Stimulated activated CD4-positive, alpha-beta T cell treated with anti-CD3 and anti-CD28 coated beads, Interleukin-4, amount 100 ng/mL, for 4 hours (primary cell): ENCODE results near the gene ZNRF3.
"Not testable (repeated sequence)": the region's sequence is repeated elsewhere in the genome, so short reads cannot be mapped to it uniquely, and the experiment has no call there.

Experiments
- DNase-seq, 2 experiments: peaks; one replicate each; pipeline ENCODE4 v3.0.0-alpha.2; 2020

ZNRF3 gene

DNA sequence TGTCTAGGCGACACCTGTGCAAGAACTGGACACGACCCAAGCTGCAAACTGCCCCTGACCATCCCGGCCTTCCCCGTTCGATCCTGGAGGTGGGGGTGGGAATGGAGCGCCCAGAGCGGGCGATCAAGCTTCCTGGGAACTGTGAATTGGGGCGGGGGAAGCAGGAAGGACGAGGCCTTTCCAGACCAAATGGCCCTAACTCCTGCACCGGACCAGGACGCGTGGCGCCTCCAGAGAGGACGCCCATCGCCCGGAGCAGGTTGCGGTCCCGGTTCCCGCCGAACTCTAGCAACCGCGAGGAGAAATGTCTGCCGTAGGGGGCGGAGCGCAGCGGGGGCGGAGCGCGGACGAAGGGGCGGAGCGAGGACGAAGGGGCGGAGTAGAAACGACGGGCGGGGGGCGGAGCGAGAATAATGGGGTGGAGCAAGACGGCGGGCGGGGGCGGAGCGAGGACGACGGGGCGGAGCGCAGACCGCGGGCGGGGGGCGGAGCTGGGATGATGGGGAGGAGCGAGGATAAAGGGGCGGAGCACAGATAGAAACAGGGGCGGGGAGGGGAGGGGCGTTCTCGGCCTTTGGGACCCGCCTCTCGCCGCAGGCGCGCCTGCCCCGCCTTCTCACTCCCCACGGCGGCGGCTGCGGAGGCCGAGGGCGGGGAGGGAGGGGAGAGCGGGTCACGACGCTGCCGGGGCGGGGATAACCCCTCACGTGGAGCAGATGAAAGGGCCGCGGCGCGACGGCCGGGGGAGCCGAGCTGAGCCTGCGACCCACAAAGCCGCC is at the start of gene ZNRF3:
Gene ZNRF3 (plus strand): TSS at position 695 of the 779 bp plus-strand sequence. CDS start 195 bp downstream, outside the sequence.
- peak; percentile 90 for DNase-seq

DNA sequence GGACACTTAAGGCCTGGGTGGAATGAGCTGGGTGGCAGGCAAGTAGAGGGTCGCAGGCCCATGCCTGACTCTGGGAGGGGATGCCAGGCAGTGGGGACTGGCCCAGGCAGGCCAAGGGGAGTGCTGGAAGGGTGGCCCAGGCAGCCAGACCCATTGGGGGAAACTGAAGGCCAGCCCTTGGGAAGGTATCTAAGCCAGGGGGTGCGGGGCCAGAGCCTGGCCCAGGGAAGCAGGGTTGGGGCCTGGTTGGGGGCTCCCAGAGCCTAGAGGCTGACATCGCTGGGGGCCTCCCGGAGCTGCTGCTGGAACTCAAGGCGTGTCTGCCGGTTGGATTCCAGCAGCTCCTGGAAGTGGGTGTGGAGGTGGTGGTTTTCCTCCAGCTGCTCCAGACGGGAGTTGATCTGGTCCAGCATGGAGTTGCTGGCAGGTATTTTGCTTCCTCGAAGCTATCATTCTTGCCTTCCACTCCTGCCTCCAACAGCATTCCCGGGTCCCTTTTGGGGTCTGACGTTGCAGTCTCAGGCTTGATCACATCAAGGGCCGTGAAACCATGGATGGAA is 47.7 kb upstream of the ZNRF3 start:
- DNase-seq = no peak

DNA sequence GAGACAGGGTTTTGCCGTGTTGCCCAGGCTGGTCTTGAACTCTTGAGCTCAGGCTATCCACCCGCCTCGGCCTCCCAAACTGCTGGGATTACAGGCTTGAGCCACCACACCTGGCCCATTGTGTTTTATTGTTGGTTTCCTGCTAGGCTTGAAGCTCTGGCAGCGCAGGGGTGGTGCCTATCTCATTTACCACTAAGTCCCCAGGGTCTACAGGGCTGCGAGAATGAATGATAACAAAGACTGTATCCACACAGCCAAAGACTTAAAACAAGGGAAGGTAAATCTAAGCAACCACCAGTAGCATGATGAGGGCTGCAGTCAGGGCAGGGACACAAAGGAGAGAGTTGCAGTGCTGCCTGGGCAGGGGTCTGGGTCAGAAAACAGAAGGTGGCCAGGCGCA is 45.7 kb upstream of the ZNRF3 start:
- DNase-seq = no peak

DNA sequence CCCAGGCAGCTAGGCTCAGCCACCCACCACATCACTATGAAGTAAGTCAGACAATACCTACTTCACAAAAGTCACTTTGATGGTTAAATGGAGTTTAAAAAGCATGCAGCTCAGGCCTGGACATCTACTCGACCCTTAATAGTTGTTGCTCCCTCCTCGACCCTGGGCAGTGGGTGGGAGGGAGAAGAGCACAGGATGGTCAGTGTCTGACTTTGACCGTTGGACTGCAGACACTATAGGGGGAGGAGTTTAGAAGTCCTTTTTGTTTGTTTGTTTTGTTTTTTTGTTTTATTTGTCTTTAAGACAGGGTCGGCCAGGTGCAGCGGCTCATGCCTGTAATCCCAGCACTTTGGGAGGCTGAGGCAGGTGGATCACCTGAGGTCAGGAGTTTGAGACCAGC is 44.4 kb upstream of the ZNRF3 start:
- DNase-seq = no peak

DNA sequence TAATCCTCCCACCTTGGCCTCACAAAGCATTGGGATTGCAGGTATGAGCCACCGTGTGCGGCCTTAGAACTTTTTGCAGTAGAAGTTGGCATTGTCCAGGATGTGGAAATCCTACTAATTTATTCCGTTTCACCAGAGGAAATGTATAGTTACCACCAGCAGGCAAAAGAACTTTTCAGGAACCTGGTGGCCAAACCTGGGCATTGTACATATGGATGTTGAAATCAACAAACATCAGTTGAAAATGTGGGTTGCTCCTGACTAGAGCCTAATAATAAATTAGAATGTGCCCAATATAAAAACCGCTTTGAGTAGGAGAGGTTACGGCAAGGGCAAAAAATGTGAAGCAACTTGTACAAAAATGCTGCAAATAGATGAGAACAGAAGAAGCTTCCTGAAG is 42.3 kb upstream of the ZNRF3 start:
- no peak for DNase-seq

DNA sequence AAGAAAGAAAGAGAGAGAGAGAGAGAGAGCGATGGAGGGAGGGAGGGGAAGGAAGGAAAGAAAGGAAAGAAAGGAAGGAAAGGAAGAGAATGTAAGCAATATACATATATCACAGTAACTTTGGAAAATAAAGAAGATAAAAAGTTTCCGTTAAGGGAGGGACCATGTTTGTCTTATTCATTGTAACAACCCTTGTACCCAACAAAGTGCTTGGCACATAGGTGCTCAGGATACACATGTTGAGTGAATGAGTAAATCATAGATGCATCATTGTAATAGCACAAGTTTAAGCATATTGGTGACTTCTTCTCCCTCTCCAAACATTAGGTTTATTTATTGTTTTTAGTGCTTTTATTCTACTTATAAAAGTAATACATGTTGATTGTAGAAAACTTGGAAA is 39.7 kb upstream of the ZNRF3 start:
- DNase-seq = no peak

DNA sequence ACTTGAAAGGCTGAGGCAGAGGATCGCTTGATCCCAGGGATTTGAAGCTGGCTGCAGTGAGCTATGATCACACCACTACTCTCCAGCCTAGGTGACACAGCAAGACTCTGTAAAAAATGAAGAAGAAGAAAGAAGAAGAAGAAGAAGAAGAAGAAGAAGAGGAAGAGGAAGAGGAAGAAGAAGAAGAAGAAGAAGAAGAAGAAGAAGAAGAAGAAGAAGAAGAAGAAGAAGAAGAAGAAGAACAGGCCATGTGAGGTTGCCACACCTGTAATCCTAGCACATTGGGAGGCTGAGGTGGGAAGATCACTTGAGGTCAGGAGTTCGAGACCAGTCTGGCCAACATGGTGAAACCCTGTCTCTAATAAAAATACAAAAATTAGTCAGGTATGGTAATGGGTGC is 39.1 kb upstream of the ZNRF3 start:
- not testable (repeated sequence) for DNase-seq

DNA sequence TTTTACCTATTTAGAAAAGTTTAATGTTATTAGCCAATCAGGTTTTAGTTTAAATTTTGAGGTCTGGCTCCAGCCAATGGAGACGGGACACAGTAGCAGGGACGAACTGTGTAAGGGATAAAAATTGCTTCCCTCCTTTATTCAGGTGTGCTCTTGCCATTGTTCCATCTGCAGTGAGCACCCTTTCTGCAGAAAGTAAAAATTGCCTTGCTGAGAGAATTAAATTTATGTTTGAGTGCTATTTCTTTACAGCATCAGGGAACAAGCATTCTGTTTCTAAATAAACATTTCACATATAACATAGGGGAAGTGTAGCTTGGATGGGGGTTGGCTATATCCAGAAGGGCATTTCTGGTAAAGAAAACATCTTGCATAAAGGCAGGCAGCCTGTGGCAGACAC is 36.4 kb upstream of the ZNRF3 start:
- DNase-seq = no peak

DNA sequence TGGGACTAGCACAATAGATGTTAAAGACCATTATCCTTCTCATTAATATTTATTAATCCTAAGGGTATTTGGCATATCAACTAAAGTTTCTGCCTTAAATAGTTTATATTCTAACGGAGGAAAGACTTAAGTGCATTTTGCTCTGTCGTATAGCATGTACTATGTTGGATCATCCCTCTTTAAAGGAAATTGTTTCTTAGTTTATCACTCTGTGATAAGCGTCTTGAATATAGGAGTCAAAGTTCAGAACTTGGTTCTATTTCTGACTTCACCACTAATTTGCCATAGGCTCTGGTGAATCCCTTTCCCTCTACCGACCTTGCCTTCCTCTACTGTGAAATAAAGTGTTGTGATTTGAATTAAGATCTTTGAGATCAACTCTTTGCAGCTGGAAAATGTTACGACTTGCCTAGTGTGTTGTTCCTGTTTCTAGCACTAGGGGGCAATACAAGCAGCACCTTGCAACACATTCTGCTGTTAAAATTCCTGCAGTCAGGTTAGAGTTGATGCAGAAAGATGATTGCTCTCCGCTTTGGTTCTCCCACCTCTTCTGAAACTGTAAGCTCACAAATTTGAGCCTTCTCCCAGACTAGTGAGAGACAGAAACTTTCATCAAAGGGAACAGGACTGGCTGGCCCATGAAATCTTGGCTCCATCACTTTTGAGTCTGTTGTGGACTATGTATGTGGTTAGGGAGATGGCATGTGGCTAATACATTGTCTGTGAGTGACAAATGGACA is 27.8 kb upstream of the ZNRF3 start:
- peak; percentile 3 to 21 for DNase-seq

DNA sequence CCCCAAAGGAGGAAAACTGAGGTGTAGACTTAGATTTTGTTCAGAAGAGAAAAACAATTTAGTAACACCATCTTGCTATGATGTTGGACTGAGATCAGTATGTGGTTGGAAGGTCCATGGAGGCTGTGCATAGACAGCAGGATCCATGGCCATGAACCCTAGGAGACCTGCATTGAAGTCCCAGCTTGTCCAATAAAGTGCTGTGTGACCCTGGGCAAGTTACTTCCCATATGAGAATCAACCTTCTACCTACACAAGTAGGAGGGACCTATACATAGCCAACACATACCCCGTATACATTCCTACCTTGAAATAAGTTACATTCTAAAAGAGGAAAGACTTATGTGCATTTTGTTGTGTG is 27.3 kb upstream of the ZNRF3 start:
- no peak for DNase-seq

DNA sequence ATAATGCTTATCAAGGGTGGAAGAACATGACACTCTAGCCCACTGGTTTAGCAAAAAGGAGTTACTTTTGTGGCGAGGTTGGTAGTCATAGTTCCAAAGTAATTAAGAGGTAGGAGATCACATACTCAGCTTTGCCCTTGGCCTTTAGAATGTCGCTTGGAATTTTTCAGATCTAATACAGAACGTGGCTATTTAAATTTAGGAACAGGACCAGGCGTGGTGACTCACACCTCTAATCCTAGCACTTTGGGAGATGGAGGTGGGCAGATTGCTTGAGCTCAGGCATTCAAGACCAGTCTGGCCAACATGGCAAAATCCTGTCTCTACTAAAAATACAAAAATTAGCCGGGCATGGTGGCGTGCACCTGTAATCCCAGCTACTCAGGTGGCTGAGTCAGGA is 26.1 kb upstream of the ZNRF3 start:
- no peak for DNase-seq

DNA sequence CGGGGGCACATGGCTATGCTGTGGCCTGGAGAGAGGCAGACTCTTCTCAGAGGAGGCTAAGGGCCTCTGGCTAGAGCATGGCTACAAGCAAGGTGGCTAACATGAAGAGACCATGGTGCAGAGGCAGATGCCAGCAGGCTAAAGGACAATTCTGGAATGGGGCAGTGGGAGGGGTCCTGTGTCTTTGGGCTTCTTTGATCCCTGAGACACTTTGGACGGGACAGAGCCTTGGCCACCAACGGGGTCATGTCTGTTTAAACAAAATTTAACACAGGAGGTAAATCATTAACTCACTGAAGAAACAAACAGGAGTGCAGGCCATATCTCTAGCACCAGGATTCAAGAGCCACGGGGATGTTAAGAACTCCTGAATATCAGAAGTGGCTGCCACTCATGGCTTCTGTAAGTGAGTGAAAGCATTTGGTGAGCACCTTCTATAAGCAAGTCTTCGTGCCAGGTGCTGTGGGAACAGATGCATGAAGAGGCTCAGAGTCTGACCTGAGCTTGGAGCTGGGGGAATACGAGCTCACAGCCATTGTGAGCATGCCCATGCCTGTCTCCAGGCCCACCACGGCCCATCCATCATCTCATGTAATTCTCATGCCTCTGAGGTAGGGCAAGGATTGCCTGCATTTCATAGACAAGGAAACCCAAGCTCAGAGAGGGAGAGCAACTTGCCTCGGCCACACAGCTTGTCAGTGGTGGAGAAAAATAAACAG is 18.3 kb upstream of the ZNRF3 start:
- no peak for DNase-seq

DNA sequence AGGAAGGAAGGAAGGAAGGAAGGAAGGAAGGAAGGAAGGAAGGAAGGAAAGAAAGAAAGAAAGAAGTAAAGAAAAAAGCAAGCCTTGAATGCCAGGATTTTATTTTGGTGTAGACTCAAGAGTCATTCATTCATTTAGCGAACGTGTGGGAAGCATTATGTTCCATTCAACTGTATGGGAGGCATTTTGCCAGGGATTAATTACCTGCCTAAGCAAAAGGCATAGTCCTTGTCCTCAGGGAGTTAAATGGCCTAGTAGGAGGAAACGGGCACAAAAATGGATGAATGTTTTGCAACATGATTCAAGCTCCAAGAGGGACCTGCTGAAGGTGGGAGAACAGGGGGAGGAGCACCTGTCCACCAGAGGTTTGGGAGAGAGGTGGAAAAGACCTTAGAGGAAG is 16.2 kb upstream of the ZNRF3 start:
- DNase-seq = no peak

DNA sequence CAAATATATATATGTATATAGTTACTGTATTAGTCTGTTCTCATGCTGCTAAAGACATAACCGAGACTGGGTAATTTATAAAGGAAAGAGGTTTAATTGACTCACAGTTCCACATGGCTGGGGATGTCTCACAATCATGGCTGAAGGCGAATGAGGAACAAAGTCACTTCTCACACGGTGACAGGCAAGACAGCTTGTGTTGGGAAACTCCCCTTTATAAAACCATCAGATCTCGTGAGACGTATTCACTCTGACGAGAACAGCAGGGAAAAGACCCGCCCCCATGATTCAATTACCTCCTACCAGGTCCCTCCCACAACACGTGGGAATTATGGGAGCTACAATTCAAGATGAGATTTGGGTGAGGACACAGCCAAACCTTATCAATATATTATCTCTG is 15.0 kb upstream of the ZNRF3 start:
- DNase-seq = peak; percentile 1 to 5

DNA sequence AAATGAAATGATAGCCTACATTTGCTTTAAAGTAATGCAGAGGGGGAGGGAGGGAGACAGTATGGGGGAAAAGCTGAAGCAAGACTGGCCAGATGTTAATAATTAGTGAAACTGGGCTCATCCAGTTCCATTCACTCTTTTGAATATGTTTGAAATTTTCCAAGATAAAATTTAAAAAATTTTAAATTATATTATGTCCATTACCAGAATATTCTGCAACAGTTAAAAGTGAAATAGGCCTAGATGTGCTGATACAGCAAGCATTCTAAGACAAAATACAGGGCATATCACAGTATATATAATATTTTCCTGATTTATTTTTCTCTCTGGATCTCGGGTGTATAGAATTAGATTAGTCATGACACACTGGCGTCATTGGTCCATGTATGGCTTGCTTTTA is 13.6 kb upstream of the ZNRF3 start:
- DNase-seq = no peak

DNA sequence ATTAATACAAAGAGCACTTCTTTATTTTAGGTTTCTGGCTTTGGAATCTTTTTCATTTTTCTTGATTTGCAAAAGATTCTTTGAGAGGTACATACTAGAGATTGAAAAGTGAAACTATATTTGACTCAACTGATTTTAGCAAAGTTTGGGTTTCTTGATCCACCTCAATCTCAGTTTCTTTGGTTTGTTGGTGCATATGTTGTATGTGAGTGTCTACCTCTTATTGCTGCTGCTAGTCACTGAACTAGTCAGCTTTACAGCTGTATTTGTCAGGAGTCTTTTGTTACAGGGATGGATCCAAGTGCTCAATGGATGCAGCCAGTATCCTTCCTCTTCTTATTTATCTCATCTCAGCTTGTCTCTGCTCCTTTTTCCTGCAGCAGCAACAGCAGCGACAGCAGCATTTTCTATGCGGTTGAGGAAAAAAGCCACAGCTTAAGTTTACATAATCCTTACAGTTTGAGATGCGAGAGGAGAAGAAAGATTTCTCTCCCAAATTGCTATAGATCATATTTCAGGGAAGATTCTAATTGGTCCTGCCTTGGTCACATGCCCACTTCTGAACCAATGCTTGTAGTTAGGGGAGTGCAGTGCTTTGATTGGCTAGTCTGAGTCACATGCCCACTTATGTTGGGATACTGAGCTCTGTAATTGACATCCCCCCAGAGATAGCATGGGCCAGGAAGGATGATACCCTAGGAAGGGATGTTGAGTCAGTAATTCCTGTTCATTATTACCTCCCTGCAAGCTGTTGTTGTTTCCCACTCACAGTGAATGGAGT is 10.0 kb upstream of the ZNRF3 start:
- no peak for DNase-seq

DNA sequence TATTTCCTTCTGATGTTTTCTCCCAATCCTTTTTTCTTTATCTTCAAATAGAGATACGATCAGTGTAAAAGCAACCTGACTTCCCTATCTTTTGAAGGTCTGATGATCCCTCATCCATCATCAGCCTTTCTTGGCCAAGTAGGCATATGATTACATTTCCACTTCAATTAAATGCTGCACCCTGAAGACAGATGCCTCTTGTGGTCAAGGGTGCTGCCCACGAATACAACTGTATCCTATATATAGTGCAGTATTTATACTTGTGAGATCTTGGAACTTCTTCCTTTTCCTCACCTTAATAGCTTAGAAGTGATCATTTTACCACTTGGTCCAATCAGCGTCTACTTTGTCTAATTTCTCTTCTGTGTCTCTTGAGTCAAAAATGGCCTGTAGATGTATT is 9.3 kb upstream of the ZNRF3 start:
- no peak for DNase-seq

DNA sequence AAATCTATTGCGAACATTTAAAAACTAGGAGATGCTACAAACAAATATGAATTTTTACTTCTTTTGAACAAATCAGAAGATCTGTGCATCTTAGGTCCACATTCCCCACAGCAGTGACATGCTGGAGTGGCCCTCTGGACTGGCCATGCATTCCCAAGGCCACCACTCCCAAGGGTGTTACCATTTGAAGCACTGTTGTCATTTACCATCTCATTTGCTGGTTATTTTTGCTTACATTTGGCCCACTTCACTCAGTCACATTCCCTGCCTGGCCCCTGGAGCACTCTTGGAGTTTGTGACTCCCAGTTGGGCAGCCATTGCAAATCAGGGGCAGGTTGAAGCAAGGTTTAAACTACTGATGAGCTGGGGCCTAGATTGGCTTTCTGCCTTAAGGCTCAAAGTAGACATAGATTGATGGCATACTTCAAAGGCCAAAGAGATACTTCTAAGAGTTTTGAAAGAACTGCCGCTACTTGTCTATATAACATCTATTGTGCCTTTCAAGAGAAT is 8.5 kb upstream of the ZNRF3 start:
- DNase-seq = no peak

DNA sequence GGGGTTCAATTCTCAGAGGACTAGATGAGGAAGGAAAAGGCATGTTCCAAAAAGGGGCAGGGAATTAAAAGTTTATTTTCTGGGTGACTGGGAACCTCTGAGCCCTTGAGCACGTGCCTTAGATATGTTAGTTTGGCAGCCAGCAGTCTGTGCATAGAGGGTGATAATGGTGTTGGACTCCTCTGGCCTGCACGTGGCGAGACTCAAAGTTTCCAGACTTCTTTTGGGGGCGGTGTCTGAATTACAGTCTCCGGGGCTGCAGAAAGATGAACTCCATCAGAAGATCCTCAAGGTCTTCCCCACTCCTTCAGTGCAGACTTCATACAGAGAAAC is 861 bp upstream of the ZNRF3 start:
- DNase-seq = peak in 1 of 2 experiments; percentile 49

DNA sequence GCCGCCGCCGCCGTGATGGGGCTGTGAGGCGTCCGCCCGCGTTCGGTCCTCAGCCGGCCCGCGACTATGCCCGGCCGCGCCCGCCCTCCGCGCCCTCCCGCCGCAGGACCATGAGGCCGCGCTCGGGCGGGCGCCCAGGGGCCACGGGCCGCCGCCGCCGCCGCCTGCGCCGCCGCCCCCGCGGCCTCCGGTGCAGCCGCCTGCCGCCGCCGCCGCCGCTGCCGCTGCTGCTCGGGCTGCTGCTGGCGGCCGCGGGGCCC is 215 bp downstream of the ZNRF3 start:
- no peak for DNase-seq

DNA sequence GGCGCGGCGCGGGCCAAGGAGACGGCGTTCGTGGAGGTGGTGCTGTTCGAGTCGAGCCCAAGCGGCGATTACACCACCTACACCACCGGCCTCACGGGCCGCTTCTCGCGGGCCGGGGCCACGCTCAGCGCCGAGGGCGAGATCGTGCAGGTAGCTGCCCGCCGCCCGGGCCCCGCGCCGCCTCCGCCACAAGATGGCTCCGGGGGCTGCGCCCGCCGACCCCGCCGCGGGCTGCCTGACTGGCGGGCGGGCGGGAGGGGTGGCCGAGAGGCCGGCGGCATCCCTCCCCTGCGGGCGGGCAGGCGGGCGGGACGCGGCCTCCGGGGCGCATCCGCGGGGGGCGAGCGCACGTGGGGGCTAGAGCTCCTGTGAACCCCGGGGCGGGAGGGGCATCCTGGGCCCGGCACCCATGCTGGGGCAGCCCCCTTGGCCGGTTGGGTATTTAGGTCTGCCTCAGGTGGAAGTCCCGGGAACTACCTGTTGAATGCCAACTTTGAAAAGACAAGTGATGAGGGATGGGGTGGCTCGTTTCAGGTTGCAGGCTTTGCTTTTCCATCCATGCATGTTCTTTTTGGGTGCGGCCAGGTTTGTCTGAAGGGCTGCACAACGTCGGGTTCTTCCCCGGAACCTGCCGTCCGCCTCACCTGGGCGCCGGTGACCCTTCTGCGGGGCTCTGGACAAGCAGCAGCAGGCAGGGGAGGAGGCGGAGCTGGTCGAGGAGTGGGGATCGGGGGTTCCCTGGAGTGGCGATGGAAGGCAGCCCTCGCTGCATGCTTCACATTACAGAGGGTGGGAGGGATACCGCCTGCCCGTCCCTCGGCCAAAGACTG is 760 bp downstream of the ZNRF3 start:
- DNase-seq = peak; percentile 25 to 40

DNA sequence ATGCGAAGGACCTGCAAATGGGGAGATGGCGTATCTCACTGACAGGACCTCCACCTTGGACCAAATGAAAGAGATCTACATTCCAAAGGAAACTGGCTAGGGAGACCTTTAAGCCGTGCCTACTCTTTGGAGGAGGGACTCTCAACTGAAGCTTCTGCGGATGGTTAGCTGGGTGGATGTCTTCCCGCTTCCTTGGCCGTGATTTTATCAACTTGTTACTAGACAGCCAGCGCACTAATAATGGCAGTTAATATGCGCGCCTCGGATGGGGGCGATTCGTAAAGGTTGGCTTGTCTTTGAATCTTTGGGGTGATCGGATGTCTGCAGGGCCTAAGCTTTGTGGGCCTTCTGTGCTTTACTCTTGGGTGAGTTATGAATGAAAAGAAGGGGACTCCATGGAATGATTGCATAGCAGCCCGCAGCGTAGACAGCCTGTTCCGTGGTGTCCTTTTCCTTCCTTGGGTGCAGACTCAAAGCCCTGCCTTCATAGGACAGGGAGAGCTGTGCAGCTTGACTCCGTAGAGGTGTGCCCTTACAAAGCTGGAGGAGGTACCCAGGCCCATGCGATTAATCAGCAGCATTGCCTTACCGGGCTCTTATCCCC is 1.5 kb downstream of the ZNRF3 start:
- no peak for DNase-seq
